AG08395 (cell line): ENCODE measurements around the gene CDKN2D.
"Not testable (repeated sequence)": the region's sequence is repeated elsewhere in the genome, so short reads cannot be mapped to it uniquely, and the experiment has no call there.

Experiments used
- DNase-seq: peaks from one replicate; pipeline ENCODE4 v3.0.0; 2012; ENCODE audit warnings: mixed read lengths, low spot score

CDKN2D gene

GRCh38 chr19:10551698-10552301, 17.0 kb downstream of the CDKN2D start:
- no peak for DNase-seq

- DNase-seq = not testable (repeated sequence)
Measured at GRCh38 chr19:10551006-10551405, 17.8 kb downstream of the CDKN2D start.

GRCh38 chr19:10550336-10550735, 18.4 kb downstream of the CDKN2D start:
- no peak for DNase-seq

GRCh38 chr19:10549733-10550132, 19.0 kb downstream of the CDKN2D start:
- DNase-seq = no peak

GRCh38 chr19:10548746-10549276, 20.0 kb downstream of the CDKN2D start:
- DNase-seq = no peak

- DNase-seq = no peak
Measured at GRCh38 chr19:10546817-10547216, 22.0 kb downstream of the CDKN2D start.

GRCh38 chr19:10544753-10545251, 24.0 kb downstream of the CDKN2D start:
- no peak for DNase-seq

GRCh38 chr19:10544242-10544752, 24.5 kb downstream of the CDKN2D start:
- DNase-seq = no peak

- peak; percentile 98 for DNase-seq
Measured at GRCh38 chr19:10543420-10544241, 25.1 kb downstream of the CDKN2D start, which contains the start of gene ATG4D. ATG4D (plus strand) TSS chr19:10543904; CDS start chr19:10544091, 187 bp downstream.

GRCh38 chr19:10543059-10543419, 25.7 kb downstream of the CDKN2D start:
- no peak for DNase-seq

- DNase-seq = not testable (repeated sequence)
Measured at GRCh38 chr19:10539016-10539415, 29.8 kb downstream of the CDKN2D start.

GRCh38 chr19:10538204-10538983, 30.4 kb downstream of the CDKN2D start:
- no peak for DNase-seq

- DNase-seq = no peak
Measured at GRCh38 chr19:10537668-10538067, 31.1 kb downstream of the CDKN2D start.

- no peak for DNase-seq
Measured at GRCh38 chr19:10535613-10536012, 33.2 kb downstream of the CDKN2D start.

- peak; percentile 86 for DNase-seq
Measured at GRCh38 chr19:10533646-10534386, 35.0 kb downstream of the CDKN2D start.

- DNase-seq = no peak
Measured at GRCh38 chr19:10532457-10532856, 36.3 kb downstream of the CDKN2D start.

GRCh38 chr19:10526887-10527286, 41.9 kb downstream of the CDKN2D start:
- not testable (repeated sequence) for DNase-seq

- DNase-seq = no peak
Measured at GRCh38 chr19:10525636-10526035, 43.1 kb downstream of the CDKN2D start.

GRCh38 chr19:10523135-10523636, 45.6 kb downstream of the CDKN2D start:
- DNase-seq = peak; percentile 0

GRCh38 chr19:10521461-10522171, 47.2 kb downstream of the CDKN2D start:
- peak; percentile 0 for DNase-seq
